ENCODE measurements around the gene CDKAL1.
A peak's percentile ranks its signal among the peaks of the same experiment; 100 is the strongest.

Gene CDKAL1

GRCh38 chr6:20905377-20905776 is 371.1 kb downstream of the CDKAL1 start:
- no peak overlapping the region for H3K4me3 ChIP-seq (replicated peaks; ENCODE audit: low read depth, low read length)
- no peak for TF ChIP-seq CTCF (IDR thresholded peaks at IDR 0.05; ENCODE audit: low read length, missing control alignments)
- no peak for DNase-seq (ENCODE audit: low read depth)

GRCh38 chr6:20906945-20907344 is 372.7 kb downstream of the CDKAL1 start:
- DNase-seq (ENCODE audit: low read depth) = peak; percentile 93
- no peak for TF ChIP-seq CTCF (IDR thresholded peaks at IDR 0.05; ENCODE audit: low read length, missing control alignments)
- no peak overlapping the region for H3K4me3 ChIP-seq (replicated peaks; ENCODE audit: low read depth, low read length)

- TF ChIP-seq CTCF (IDR thresholded peaks at IDR 0.05; ENCODE audit: low read length, missing control alignments) = no peak
- no peak overlapping the region for H3K4me3 ChIP-seq (replicated peaks; ENCODE audit: low read depth, low read length)
- no peak for DNase-seq (ENCODE audit: low read depth)
Observed at GRCh38 chr6:20907486-20908071, 373.3 kb downstream of the CDKAL1 start.

GRCh38 chr6:20909621-20910020 is 375.4 kb downstream of the CDKAL1 start:
- DNase-seq (ENCODE audit: low read depth) = no peak
- H3K4me3 ChIP-seq (replicated peaks; ENCODE audit: low read depth, low read length) = no peak overlapping the region
- TF ChIP-seq CTCF (IDR thresholded peaks at IDR 0.05; ENCODE audit: low read length, missing control alignments) = no peak

- no peak overlapping the region for H3K4me3 ChIP-seq (replicated peaks; ENCODE audit: low read depth, low read length)
- no peak for DNase-seq (ENCODE audit: low read depth)
- no peak for TF ChIP-seq CTCF (IDR thresholded peaks at IDR 0.05; ENCODE audit: low read length, missing control alignments)
Observed at GRCh38 chr6:20911712-20912111, 377.5 kb downstream of the CDKAL1 start.

- DNase-seq (ENCODE audit: low read depth) = no peak
- no peak overlapping the region for H3K4me3 ChIP-seq (replicated peaks; ENCODE audit: low read depth, low read length)
- TF ChIP-seq CTCF (IDR thresholded peaks at IDR 0.05; ENCODE audit: low read length, missing control alignments) = no peak
Observed at GRCh38 chr6:20915156-20915555, 380.9 kb downstream of the CDKAL1 start.

- no peak for DNase-seq (ENCODE audit: low read depth)
- no peak overlapping the region for H3K4me3 ChIP-seq (replicated peaks; ENCODE audit: low read depth, low read length)
- TF ChIP-seq CTCF (IDR thresholded peaks at IDR 0.05; ENCODE audit: low read length, missing control alignments) = no peak
Observed at GRCh38 chr6:20915626-20916025, 381.4 kb downstream of the CDKAL1 start.
